ENCODE measurements around the gene SLC13A4. TPM values are rescaled to one million over a fixed set of nuclear protein-coding genes. Genes with fewer than 3 reads are reported as not detected.

SLC13A4 gene
- polyA plus RNA-seq, 1 experiment, result 0.04 TPM

GRCh38 chr7:135759532-135759931 is 31.5 kb upstream of the SLC13A4 start:
- H3K27me3 ChIP-seq (ENCODE audit: control insufficient read depth, insufficient read depth, low read length), result no peaks in the 10 kb centered on the region
- no peak overlapping the region for H3K4me3 ChIP-seq (ENCODE audit: low read depth, low read length)
- TF ChIP-seq, protein P1, sequence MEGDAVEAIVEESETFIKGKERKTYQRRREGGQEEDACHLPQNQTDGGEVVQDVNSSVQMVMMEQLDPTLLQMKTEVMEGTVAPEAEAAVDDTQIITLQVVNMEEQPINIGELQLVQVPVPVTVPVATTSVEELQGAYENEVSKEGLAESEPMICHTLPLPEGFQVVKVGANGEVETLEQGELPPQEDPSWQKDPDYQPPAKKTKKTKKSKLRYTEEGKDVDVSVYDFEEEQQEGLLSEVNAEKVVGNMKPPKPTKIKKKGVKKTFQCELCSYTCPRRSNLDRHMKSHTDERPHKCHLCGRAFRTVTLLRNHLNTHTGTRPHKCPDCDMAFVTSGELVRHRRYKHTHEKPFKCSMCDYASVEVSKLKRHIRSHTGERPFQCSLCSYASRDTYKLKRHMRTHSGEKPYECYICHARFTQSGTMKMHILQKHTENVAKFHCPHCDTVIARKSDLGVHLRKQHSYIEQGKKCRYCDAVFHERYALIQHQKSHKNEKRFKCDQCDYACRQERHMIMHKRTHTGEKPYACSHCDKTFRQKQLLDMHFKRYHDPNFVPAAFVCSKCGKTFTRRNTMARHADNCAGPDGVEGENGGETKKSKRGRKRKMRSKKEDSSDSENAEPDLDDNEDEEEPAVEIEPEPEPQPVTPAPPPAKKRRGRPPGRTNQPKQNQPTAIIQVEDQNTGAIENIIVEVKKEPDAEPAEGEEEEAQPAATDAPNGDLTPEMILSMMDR (IDR thresholded peaks at IDR 0.05; ENCODE audit: insufficient read depth, low read depth, low read length), result no peak
- ChIA-PET CTCF (interaction anchor here (0.7 kb wide), 1 partner anchor 55 kb away, joined by 3 read pairs; no protein-coding TSS in a partner anchor), POLR2A (no interaction called here)
- no peak for DNase-seq (ENCODE audit: low read depth)
- no peaks in the 10 kb centered on the region for H3K36me3 ChIP-seq (ENCODE audit: control insufficient read depth, insufficient read depth, low read length)

DNA sequence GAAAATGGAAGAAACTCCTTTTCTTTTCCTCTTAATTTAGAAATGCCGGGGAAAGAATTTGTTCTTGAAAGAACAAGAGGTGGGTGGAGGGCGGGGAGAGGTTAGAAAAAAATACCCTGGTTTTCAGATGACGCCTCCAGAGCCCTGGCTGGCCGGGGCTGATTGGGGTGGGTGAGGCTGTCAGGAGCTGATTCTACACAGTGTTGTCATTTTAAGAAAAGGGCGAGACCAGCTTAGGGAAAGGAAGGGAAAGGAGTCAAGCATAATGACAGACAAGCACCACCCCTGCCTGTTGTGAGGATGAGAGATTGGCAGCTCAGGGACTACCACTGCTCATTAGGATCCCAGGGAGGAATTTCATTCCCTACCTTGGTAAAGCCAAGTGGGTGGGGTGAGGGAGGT is 30.5 kb upstream of the SLC13A4 start:
- no peak for DNase-seq (ENCODE audit: low read depth)
- CTCF ChIA-PET, result interaction anchor here (0.9 to 1.6 kb wide), 2 partner anchors 15 to 42 kb away, joined by 3 to 4 read pairs; no protein-coding TSS in a partner anchor

DNA sequence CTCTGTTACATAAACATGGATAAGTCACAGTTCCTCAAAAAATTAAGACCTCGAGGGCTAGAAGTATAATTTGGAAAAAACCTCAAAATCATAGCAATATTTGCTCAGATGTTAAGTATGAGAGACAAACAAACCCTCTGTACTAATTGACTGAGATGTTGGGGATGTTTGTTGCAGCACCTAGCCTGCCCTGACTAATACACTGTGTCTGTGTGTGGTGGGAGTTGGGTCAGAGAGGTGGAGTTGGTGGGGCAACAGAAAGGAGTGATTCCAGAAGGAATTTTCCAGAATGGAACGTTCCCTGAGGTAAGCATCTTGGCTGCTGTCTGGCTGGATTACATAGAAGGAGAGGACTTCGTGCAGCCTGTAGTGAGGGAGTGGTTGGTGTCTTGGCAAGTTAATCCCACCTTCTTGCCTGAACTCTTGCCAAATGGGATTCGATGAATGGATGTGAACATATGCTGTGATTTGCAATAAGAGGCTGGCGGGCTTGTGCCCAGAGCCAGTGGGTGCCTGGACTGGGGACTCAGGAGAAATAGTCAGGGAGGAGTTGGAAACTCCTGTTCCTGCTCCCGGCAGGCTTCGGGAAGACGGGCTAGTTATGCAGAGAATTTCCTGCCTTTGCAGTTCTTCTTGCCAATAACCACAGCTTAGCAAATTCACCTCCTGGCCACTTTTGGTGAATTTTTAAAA is 29.9 kb upstream of the SLC13A4 start:
- no peak overlapping the region for H3K4me3 ChIP-seq (ENCODE audit: low read depth, low read length)
- CTCF ChIA-PET, result interaction anchor here (0.9 to 1.6 kb wide), 2 partner anchors 16 to 43 kb away, joined by 3 to 4 read pairs; no protein-coding TSS in a partner anchor
- POLR2A ChIA-PET, result interaction anchor here (0.6 to 0.9 kb wide), 2 partner anchors 13 to 97 kb away, joined by 3 read pairs; no protein-coding TSS in a partner anchor
- TF ChIP-seq, protein P1 (IDR thresholded peaks at IDR 0.05; ENCODE audit: insufficient read depth, low read depth, low read length), result no peak
- DNase-seq (ENCODE audit: low read depth), result peak; percentile 44
- H3K27me3 ChIP-seq (ENCODE audit: control insufficient read depth, insufficient read depth, low read length), result no peaks in the 10 kb centered on the region
- no peaks in the 10 kb centered on the region for H3K36me3 ChIP-seq (ENCODE audit: control insufficient read depth, insufficient read depth, low read length)

More for the DNA sequence above, 30.5 kb upstream of the SLC13A4 start:
- no peaks in the 10 kb centered on the region for H3K27me3 ChIP-seq (ENCODE audit: control insufficient read depth, insufficient read depth, low read length)
- POLR2A ChIA-PET, result interaction anchor here (0.6 to 0.9 kb wide), 2 partner anchors 14 to 97 kb away, joined by 3 read pairs; no protein-coding TSS in a partner anchor
- no peaks in the 10 kb centered on the region for H3K36me3 ChIP-seq (ENCODE audit: control insufficient read depth, insufficient read depth, low read length)
- no peak overlapping the region for H3K4me3 ChIP-seq (ENCODE audit: low read depth, low read length)
- TF ChIP-seq, protein P1 (IDR thresholded peaks at IDR 0.05; ENCODE audit: insufficient read depth, low read depth, low read length), result no peak

- ChIA-PET CTCF (no interaction called here), POLR2A (no interaction called here)
- Histone ChIP-seq H3K36me3 (ENCODE audit: control insufficient read depth, insufficient read depth, low read length) (no peaks in the 10 kb centered on the region), H3K27me3 (ENCODE audit: control insufficient read depth, insufficient read depth, low read length) (no peaks in the 10 kb centered on the region), H3K4me3 (ENCODE audit: low read depth, low read length) (no peak overlapping the region)
- TF ChIP-seq, protein P1 (IDR thresholded peaks at IDR 0.05; ENCODE audit: insufficient read depth, low read depth, low read length), result no peak
- DNase-seq (ENCODE audit: low read depth), result no peak
These were observed 28.2 kb upstream of the SLC13A4 start for GRCh38 chr7:135756191-135756590.

GRCh38 chr7:135755351-135755753 is 27.4 kb upstream of the SLC13A4 start:
- Histone ChIP-seq H3K4me3 (ENCODE audit: low read depth, low read length) (no peak overlapping the region), H3K27me3 (ENCODE audit: control insufficient read depth, insufficient read depth, low read length) (no peaks in the 10 kb centered on the region), H3K36me3 (ENCODE audit: control insufficient read depth, insufficient read depth, low read length) (no peaks in the 10 kb centered on the region)
- CTCF ChIA-PET, result no interaction called here
- POLR2A ChIA-PET, result no interaction called here
- DNase-seq (ENCODE audit: low read depth), result no peak
- TF ChIP-seq, protein P1 (IDR thresholded peaks at IDR 0.05; ENCODE audit: insufficient read depth, low read depth, low read length), result no peak
